Endothelial cell of umbilical vein (primary cell): ENCODE measurements around the gene ITFG1.

ENCODE experiments used
- EZH2 ChIP-seq: IDR thresholded peaks from 2 replicates; pipeline ENCODE4 v1.6.1; 2012; ENCODE audit warnings: borderline replicate concordance, low read depth, mild to moderate bottlenecking, moderate library complexity, low read length, inconsistent platforms; ENCODE audit not compliant: severe bottlenecking
- FOS ChIP-seq: IDR thresholded peaks from 2 replicates; pipeline ENCODE4 v1.6.1; 2011; ENCODE audit warnings: mild to moderate bottlenecking, low read length, moderate library complexity, borderline replicate concordance; ENCODE audit not compliant: insufficient read depth
- GATA2 ChIP-seq: IDR thresholded peaks from 2 replicates; pipeline ENCODE4 v1.7.0; 2011; ENCODE audit warnings: low read depth, mild to moderate bottlenecking, moderate library complexity, mixed read lengths, low read length; ENCODE audit not compliant: insufficient read length, insufficient read depth
- JUN ChIP-seq: IDR thresholded peaks from 2 replicates; pipeline ENCODE4 v1.6.1; 2011; ENCODE audit warnings: borderline replicate concordance, low read depth; ENCODE audit not compliant: insufficient read length, insufficient read depth
- MYC ChIP-seq: IDR thresholded peaks from one replicate; pipeline ENCODE4 v1.6.1; 2011; ENCODE audit warnings: mild to moderate bottlenecking, low read depth, low read length
- POLR2A ChIP-seq: IDR thresholded peaks from 2 replicates; pipeline ENCODE4 v1.6.1; 2012; ENCODE audit warnings: low read depth, mild to moderate bottlenecking, control low read depth, low read length
- POLR2AphosphoS5 ChIP-seq: IDR thresholded peaks from 2 replicates; pipeline ENCODE4 v1.6.1; 2012; ENCODE audit warnings: low read depth, mild to moderate bottlenecking, control low read depth, low read length, moderate library complexity; ENCODE audit not compliant: insufficient read depth
- TF ChIP-seq, protein P1 (sequence below), 2 donors: IDR thresholded peaks; 1 replicate in 1 of 2; 2 replicates in 1 of 2; pipeline ENCODE4 v1.5.1; 2011; ENCODE audit warnings: low read length in 2 of 2, mild to moderate bottlenecking in 2 of 2, moderate library complexity in 2 of 2, control low read depth in 1 of 2, inconsistent platforms in 1 of 2, low read depth in 1 of 2; ENCODE audit not compliant: insufficient read depth in 1 of 2; ENCODE audit errors: extremely low read depth in 1 of 2
- TF ChIP-seq, protein P2 (sequence below): IDR thresholded peaks from 2 replicates; pipeline ENCODE4 v1.6.1; 2011; ENCODE audit not compliant: insufficient read depth, insufficient read length

DNA sequence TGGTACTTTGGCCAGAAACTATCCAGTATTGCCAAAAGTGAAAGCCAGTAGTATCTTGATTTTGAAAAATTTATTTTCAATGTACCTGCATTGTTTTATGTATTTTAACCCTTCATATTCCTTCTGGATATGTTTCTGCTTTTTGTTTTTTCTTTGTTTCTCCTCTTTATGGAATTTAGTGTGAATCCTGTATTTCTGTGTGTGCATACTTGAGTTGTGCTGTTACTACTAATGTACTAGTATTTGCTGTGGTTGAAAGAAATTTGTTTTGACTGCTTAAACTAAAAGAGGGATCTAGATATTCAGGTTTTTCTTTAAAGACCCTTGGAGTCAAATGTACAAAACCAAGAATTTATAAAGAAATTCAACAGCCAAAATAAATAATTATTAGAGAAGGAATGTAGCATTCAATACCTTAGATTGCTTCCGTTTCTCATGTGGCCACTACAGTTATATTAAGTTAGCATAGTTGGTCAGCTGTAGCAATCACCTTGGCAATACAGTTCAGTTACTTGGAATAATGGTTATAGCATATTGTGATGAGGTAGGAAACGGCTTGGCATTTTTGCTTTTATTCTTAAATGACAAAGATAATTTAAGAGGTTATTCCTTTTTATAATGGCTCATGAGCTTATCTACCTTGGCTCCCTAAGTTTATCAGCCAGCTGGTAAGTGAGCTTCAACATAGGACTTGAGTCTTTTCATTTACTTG lies 5.2 kb upstream of the ITFG1 start:
- TF ChIP-seq, protein P1, sequence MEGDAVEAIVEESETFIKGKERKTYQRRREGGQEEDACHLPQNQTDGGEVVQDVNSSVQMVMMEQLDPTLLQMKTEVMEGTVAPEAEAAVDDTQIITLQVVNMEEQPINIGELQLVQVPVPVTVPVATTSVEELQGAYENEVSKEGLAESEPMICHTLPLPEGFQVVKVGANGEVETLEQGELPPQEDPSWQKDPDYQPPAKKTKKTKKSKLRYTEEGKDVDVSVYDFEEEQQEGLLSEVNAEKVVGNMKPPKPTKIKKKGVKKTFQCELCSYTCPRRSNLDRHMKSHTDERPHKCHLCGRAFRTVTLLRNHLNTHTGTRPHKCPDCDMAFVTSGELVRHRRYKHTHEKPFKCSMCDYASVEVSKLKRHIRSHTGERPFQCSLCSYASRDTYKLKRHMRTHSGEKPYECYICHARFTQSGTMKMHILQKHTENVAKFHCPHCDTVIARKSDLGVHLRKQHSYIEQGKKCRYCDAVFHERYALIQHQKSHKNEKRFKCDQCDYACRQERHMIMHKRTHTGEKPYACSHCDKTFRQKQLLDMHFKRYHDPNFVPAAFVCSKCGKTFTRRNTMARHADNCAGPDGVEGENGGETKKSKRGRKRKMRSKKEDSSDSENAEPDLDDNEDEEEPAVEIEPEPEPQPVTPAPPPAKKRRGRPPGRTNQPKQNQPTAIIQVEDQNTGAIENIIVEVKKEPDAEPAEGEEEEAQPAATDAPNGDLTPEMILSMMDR (IDR thresholded peaks at IDR 0.05; ENCODE audit: extremely low read depth in 1 of 2, insufficient read depth in 1 of 2, low read depth in 1 of 2, low read length in 2 of 2) = no peak
- TF ChIP-seq POLR2AphosphoS5 = no peak
- no peak for TF ChIP-seq EZH2
- TF ChIP-seq POLR2A = no peak
- TF ChIP-seq, protein P2, sequence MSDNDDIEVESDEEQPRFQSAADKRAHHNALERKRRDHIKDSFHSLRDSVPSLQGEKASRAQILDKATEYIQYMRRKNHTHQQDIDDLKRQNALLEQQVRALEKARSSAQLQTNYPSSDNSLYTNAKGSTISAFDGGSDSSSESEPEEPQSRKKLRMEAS = no peak
- TF ChIP-seq GATA2 = no peak
- TF ChIP-seq MYC = no peak
- TF ChIP-seq JUN = no peak
- no peak for TF ChIP-seq FOS
